ENCODE data around the gene ATXN1.

DNA sequence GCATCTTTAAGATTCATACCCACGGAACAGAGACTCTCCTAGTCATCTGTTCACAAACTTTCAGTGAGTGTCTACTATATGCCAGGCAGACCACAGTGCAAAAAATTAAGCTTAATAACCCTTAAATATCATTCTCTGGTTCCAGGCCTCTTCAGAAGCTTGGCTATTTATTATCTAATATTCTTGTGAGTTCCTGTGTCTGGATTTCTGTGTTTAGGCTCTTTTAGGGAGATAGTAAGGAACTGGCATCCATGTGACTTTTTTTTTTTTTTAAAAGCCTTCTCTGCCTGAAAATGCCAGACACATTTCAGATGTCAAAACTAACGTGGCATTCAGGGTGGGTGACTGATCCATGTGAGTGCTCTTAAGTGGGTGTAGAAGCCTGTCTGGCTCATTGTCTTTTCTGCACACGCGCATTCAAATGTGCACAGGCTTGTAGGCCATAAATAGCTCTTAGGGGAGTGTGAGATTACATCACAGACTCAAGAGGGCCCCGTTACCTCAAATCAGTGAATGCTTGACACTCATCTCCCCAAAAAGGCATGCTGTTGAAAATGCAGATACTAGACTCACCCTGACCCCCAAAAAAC is 380.9 kb downstream of the ATXN1 start:
- TF ChIP-seq, protein P1, sequence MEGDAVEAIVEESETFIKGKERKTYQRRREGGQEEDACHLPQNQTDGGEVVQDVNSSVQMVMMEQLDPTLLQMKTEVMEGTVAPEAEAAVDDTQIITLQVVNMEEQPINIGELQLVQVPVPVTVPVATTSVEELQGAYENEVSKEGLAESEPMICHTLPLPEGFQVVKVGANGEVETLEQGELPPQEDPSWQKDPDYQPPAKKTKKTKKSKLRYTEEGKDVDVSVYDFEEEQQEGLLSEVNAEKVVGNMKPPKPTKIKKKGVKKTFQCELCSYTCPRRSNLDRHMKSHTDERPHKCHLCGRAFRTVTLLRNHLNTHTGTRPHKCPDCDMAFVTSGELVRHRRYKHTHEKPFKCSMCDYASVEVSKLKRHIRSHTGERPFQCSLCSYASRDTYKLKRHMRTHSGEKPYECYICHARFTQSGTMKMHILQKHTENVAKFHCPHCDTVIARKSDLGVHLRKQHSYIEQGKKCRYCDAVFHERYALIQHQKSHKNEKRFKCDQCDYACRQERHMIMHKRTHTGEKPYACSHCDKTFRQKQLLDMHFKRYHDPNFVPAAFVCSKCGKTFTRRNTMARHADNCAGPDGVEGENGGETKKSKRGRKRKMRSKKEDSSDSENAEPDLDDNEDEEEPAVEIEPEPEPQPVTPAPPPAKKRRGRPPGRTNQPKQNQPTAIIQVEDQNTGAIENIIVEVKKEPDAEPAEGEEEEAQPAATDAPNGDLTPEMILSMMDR (optimal IDR thresholded peaks at IDR 0.05 in 1 of 3, IDR thresholded peaks at IDR 0.05 in 1 of 3, conservative IDR thresholded peaks at IDR 0.05 in 1 of 3; ENCODE audit: extremely low read depth in 1 of 3, insufficient read depth in 2 of 3, low read length in 3 of 3) = no peak
- no peak for TF ChIP-seq EZH2 (IDR thresholded peaks at IDR 0.05; ENCODE audit: low read length)

Data from keratinocyte (primary cell).